T47D (cell line): Measurements from ENCODE around the gene ANKRD34A.

Source experiments
- DNase-seq, 2 experiments: peaks; one replicate each; pipeline versions ENCODE4 v3.0.0 to v3.0.0-alpha.2; 2011 to 2012; ENCODE audit warnings: low read depth in 1 of 2, low spot score in 1 of 2
- JUND ChIP-seq: IDR thresholded peaks from 2 replicates; pipeline ENCODE4 v1.6.1; 2012; ENCODE audit warnings: low read depth
- in situ Hi-C: cut with HindIII; loops from 2 replicates; pipeline ENCODE4 v1.10.0; 2016; ENCODE audit warnings: low sequenced_read_pairs, low pct_unique_long_range_greater_than_20kb

The ANKRD34A gene

DNA sequence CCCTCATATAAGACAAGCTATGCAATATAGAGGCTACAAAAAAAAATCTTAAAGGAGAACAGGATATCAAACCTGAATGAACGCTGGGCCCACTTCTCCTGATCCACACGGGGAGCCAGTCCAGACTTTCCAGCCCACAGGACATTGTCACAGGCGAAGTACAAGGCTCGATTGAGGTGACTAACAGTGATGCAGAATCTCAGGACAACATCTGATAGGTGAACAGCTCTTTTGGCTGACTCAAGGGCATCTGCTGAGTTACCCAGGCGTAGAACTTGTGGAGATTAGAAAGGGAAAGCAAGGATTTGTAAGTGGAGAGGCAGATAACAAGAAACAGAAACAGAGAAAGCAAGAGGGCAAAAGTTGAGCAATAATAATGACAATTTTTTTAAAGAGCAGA, 47.6 kb downstream of the ANKRD34A start:
- no peak for TF ChIP-seq JUND
- DNase-seq: no peak
- in situ Hi-C loops: no loop called here

- in situ Hi-C loops: no loop called here
- no peak for DNase-seq
- TF ChIP-seq JUND: no peak
Measured at GRCh38 chr1:145912128-145912641, 52.2 kb downstream of the ANKRD34A start.
